GM12878 (cell line): ENCODE results near the gene EPM2AIP1. TPM values are rescaled to one million over a fixed set of nuclear protein-coding genes. Genes with fewer than 3 reads are reported as not detected.
A peak's percentile ranks its signal among the peaks of the same experiment; 100 is the strongest.

ENCODE experiments used
- ATAC-seq: fragments of 200-7000 bp; cut with Tn5 transposase; 3 replicates; pipeline ENCODE4 v1.9.1; 2020; ENCODE audit warnings: mild to moderate bottlenecking, moderate library complexity
- BruUV-seq: library from RNA; stranded (reverse); fragments of 400-500 nt; replicated peaks from 2 replicates; lab custom pipeline; 2021; lab: Mats Ljungman, UMichigan
- CTCF ChIA-PET: fragments of 300-600 bp; sonication (Branson Sonifier 250); formaldehyde crosslinking; extraction: SDS; loops from one replicate; lab custom pipeline; 2021; ENCODE audit warnings: inconsistent platforms; lab: Yijun Ruan, JAX
- POLR2A ChIA-PET: fragments of 350-600 bp; formaldehyde crosslinking; extraction: SDS; loops from one replicate; lab custom pipeline; 2021; ENCODE audit warnings: inconsistent platforms; lab: Charles Lee
- RAD21 ChIA-PET: fragments of 300-600 bp; sonication (Branson Sonifier 250); formaldehyde crosslinking; loops from one replicate; lab custom pipeline; 2023; ENCODE audit warnings: antibody characterized with exemption; ENCODE audit not compliant: unreplicated experiment; lab: Charles Lee
- SMC1A ChIA-PET: fragments of 300-600 bp; sonication (Branson Sonifier 250); formaldehyde crosslinking; loops from one replicate; lab custom pipeline; 2023; ENCODE audit not compliant: unreplicated experiment, uncharacterized antibody; lab: Charles Lee
- DNase-seq: peaks from one replicate; pipeline ENCODE4 v3.0.0-alpha.2; 2011; ENCODE audit warnings: low read depth, low spot score
- FAIRE-seq: peaks from 3 replicates; lab custom pipeline; 2011; peaks lifted over from hg19 to GRCh38; lab: Jason Lieb, UNC
- H2AFZ ChIP-seq: 2 replicates; pipeline ENCODE4 v1.6.0; 2011; ENCODE audit warnings: low read depth, low read length, control low read depth; ENCODE audit not compliant: control insufficient read depth
- H3K27ac ChIP-seq: 2 replicates; pipeline ENCODE4 v1.5.1; 2011; ENCODE audit warnings: control low read depth; ENCODE audit not compliant: control insufficient read depth, insufficient read depth
- H3K27me3 ChIP-seq, 2 experiments: replicated peaks in 1 of 2; 2 replicates each; pipeline versions ENCODE4 v1.6.0 to v1.6.1; 2011; ENCODE audit warnings: low read length in 1 of 2; ENCODE audit not compliant: control insufficient read depth in 2 of 2, insufficient read depth in 2 of 2
- H3K36me3 ChIP-seq, 2 experiments: 2 replicates each; pipeline ENCODE4 v1.5.1; 2011; ENCODE audit warnings: low read length in 1 of 2; ENCODE audit not compliant: control insufficient read depth in 2 of 2, insufficient read depth in 2 of 2
- H3K4me1 ChIP-seq: 2 replicates; pipeline ENCODE4 v1.6.1; 2011; ENCODE audit warnings: mild to moderate bottlenecking, low read length, moderate library complexity, mixed read lengths; ENCODE audit not compliant: control insufficient read depth, insufficient read depth
- H3K4me2 ChIP-seq: 2 replicates; pipeline ENCODE4 v1.6.0; 2011; ENCODE audit warnings: control low read depth; ENCODE audit not compliant: control insufficient read depth, insufficient read depth
- H3K4me3 ChIP-seq: fragments of 200-600 bp; sonication (generic); 2 replicates; pipeline ENCODE4 v1.5.1; 2016
- H3K79me2 ChIP-seq: 2 replicates; pipeline ENCODE4 v1.6.0; 2011; ENCODE audit warnings: low read length; ENCODE audit not compliant: control insufficient read depth, insufficient read depth
- H3K9ac ChIP-seq: 2 replicates; pipeline ENCODE4 v1.8.0; 2011; ENCODE audit warnings: low read length, control low read depth, mixed read lengths; ENCODE audit not compliant: control insufficient read depth, insufficient read depth
- H3K9me3 ChIP-seq: replicated peaks from 3 replicates; pipeline ENCODE4 v1.5.1; 2011; ENCODE audit warnings: mild to moderate bottlenecking, low read length; ENCODE audit not compliant: control insufficient read depth, insufficient read depth
- H4K20me1 ChIP-seq: 2 replicates; pipeline ENCODE4 v1.6.0; 2011; ENCODE audit not compliant: control insufficient read depth, insufficient read depth
- BACH1 ChIP-seq: fragments of 450-650 bp; IDR thresholded peaks from 2 replicates; pipeline ENCODE4 v1.6.1; 2017; ENCODE audit warnings: mild to moderate bottlenecking, borderline replicate concordance
- MYC ChIP-seq: IDR thresholded peaks from 2 replicates; pipeline ENCODE4 v1.6.1; 2011; ENCODE audit warnings: mild to moderate bottlenecking, low read length, moderate library complexity, inconsistent platforms; ENCODE audit not compliant: insufficient read depth, insufficient replicate concordance, insufficient read length, severe bottlenecking
- RAD21 ChIP-seq: IDR thresholded peaks from 2 replicates; pipeline ENCODE4 v1.6.1; 2011; ENCODE audit warnings: mild to moderate bottlenecking, low read depth, low read length, moderate library complexity; ENCODE audit not compliant: insufficient read depth
- SUZ12 ChIP-seq: fragments of 200-600 bp; sonication (generic); IDR thresholded peaks from one replicate; pipeline ENCODE4 v1.6.1; 2018; ENCODE audit warnings: antibody characterized with exemption, mild to moderate bottlenecking; ENCODE audit not compliant: unreplicated experiment
- TAF1 ChIP-seq: IDR thresholded peaks from 2 replicates; pipeline ENCODE4 v1.6.1; 2011; ENCODE audit warnings: mild to moderate bottlenecking, low read depth, low read length, borderline replicate concordance
- WGBS: methylation state at CpG from one replicate; pipeline ENCODE4 v1.1.6; 2016; ENCODE audit warnings: low lambda C conversion rate; ENCODE audit not compliant: insufficient replicate concordance, insufficient coverage; ENCODE audit errors: missing lambda C conversion rate; 5-methylcytosine and 5-hydroxymethylcytosine counted together
- in situ Hi-C: fragments of 300-500 bp; cut with MboI; formaldehyde crosslinking; loops from 9 replicates; pipeline ENCODE4 v1.14.3; 2018; ENCODE audit warnings: mixed read lengths
- intact Hi-C: fragments of 100-400 bp; cut with micrococcal nuclease; formaldehyde crosslinking; loops from one replicate; pipeline ENCODE4 v1.14.2; 2022; ENCODE audit not compliant: unreplicated experiment
- polyA plus RNA-seq, 11 experiments: library from polyadenylated mRNA; depleted of rRNA in 4 of 11; unstranded in 6 of 11; stranded (reverse) in 5 of 11; fragments of >200 nt; fragmentation: Nextera tagmentation in 4 of 11; fragmentation: Illumina TruSeq in 1 of 11; extraction: Ambion mirVana in 4 of 11; extraction: Trizol in 1 of 11; gene quantifications; 1 replicate in 1 of 11; 2 replicates in 10 of 11; pipeline versions ENCODE4 v1.2.1 to v1.2.3, GENCODE V29; 2011 to 2016; ENCODE audit warnings: inconsistent platforms in 2 of 11, missing spikeins in 2 of 11, low read depth in 1 of 11
- total RNA-seq, 4 experiments: library from RNA; depleted of rRNA in 3 of 4; stranded (reverse); fragments of >200 nt in 3 of 4; fragmentation: Illumina TruSeq in 1 of 4; extraction: Trizol in 1 of 4; gene quantifications; 2 replicates each; pipeline versions ENCODE4 v1.2.1 to v1.2.3, GENCODE V29; 2013 to 2021

Gene EPM2AIP1
- total and polyA plus RNA-seq, 10 of the 15 experiments (the other 5 are each of a cell fraction or from before 2014, with no cell fraction given) = 5.5 to 31.9 (median 21.8) TPM

DNA sequence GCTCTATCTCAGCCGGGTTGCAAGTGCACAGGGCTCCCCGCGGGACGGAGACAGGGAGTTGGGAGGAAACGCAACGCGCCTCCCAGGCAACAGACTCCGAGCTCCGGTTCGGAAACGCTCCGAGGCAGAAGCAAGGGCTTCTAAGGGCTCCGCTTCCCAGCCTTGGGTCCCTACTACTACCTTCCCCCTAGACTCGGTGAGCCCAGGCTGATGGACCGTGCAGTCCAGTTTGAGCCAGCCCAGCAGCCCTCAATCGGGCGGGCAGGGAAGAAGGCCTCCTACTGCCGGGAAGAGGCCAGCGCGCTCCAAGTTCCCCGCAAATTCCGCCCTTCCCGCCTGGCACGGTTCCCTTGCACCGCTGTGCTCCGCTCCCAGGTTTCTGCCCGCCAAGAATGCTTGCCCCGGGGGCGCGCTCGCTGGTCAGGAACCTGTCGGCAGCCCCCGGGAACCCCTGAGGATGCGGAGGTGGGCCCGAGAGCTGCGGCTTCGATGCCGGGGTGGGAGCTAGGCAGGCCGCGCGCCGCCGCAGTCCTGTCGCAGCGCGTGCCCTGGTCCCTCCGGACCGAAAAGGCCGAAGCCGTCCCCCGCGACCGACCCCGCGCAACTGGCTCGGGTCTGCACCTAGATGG, 48.8 kb downstream of the EPM2AIP1 start:
- Histone ChIP-seq H3K9me3 (peaks cover 7% of the 10 kb centered on the region; the same call in 2 of the 3 replicates), H2AFZ (peak overlapping the region; percentile 67), H3K4me1 (peaks cover 6% of the 10 kb centered on the region; the same call in 1 of the 2 replicates), H3K4me2 (peak overlapping the region; percentile 98), H3K36me3 (no peaks in the 10 kb centered on the region), H3K27ac (no peak overlapping the region), H3K9ac (peak overlapping the region; percentile 42; the same call in 1 of the 2 replicates)
- no peak for DNase-seq
- ChIA-PET CTCF (interaction anchor here (2.4 kb wide), 1 partner anchor 15 kb away, joined by 10 read pairs; no protein-coding TSS in a partner anchor), POLR2A (interaction anchor here (0.7 kb wide), 1 partner anchor 188 kb away, joined by 3 read pairs; no protein-coding TSS in a partner anchor), SMC1A (interaction anchor here (1.8 kb wide), 1 partner anchor 14 kb away, joined by 7 read pairs; no protein-coding TSS in a partner anchor)
- intact Hi-C loops = no loop called here
- FAIRE-seq = no peak
- BruUV-seq = no TSS peak
- 4% methylated on average over 51 of the region's 56 CpGs for WGBS
- in situ Hi-C loops = no loop called here
- TF ChIP-seq MYC (no peak), TAF1 (no peak), RAD21 (no peak), BACH1 (no peak), SUZ12 (peak; percentile 43)
- TF ChIP-seq, all 136 proteins: peak for 1
- Histone ChIP-seq H4K20me1 (no peaks in the 10 kb centered on the region), H3K79me2 (no peaks in the 10 kb centered on the region), H3K27me3 (peaks cover 7 to 12% of the 10 kb centered on the region in 2 experiments; a peak in 3 of 4 replicates), H3K4me3 (peak overlapping the region; percentile 59; the same call in 1 of the 2 replicates)
- ATAC-seq = peak; percentile 50
- RAD21 ChIA-PET = interaction anchor here (1.4 to 1.8 kb wide), 2 partner anchors 10 to 14 kb away, joined by 3 to 4 read pairs; no protein-coding TSS in a partner anchor
